ENCODE measurements around the gene UBE2O.

DNA sequence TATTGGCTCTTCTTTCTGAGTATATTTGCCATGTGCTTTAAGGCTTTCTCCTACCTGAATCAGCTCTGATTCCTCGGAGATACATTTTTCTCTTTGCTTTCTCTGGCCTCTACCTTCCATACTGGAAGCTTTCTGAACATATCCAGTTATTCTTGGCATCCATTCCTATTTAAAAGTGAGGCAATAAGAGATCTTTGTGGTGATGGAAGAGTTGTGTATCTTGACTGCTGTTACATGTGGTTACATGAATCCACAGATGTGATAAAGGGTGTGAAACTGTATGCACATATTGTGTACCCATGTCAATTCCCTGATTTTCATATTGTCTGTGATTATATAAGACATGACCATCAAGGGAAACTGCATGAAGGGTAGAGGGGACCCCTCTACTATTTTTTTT lies 24.4 kb downstream of the UBE2O start:
- TF ChIP-seq, protein P1, sequence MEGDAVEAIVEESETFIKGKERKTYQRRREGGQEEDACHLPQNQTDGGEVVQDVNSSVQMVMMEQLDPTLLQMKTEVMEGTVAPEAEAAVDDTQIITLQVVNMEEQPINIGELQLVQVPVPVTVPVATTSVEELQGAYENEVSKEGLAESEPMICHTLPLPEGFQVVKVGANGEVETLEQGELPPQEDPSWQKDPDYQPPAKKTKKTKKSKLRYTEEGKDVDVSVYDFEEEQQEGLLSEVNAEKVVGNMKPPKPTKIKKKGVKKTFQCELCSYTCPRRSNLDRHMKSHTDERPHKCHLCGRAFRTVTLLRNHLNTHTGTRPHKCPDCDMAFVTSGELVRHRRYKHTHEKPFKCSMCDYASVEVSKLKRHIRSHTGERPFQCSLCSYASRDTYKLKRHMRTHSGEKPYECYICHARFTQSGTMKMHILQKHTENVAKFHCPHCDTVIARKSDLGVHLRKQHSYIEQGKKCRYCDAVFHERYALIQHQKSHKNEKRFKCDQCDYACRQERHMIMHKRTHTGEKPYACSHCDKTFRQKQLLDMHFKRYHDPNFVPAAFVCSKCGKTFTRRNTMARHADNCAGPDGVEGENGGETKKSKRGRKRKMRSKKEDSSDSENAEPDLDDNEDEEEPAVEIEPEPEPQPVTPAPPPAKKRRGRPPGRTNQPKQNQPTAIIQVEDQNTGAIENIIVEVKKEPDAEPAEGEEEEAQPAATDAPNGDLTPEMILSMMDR (conservative IDR thresholded peaks at IDR 0.05; ENCODE audit: low read depth, low read length) = no peak
- TF ChIP-seq EZH2 (IDR thresholded peaks at IDR 0.05; ENCODE audit: low read length, unreplicated experiment) (no peak), EZH2phosphoT487 (IDR thresholded peaks at IDR 0.05; ENCODE audit: borderline replicate concordance, low read length) (no peak)

Measured in PC-3 (cell line).